HG03354 (cell line): ENCODE results near the gene CCNA1.

Experiments
- ATAC-seq: cut with Tn5 transposase; IDR thresholded peaks from one replicate; pipeline ENCODE4 v1.9.1; 2021; ENCODE audit warnings: mild to moderate bottlenecking; ENCODE audit not compliant: unreplicated experiment, poor library complexity, severe bottlenecking

Gene CCNA1

GRCh38 chr13:36447501-36447900 lies 15.2 kb downstream of the CCNA1 start:
- no peak for ATAC-seq

DNA sequence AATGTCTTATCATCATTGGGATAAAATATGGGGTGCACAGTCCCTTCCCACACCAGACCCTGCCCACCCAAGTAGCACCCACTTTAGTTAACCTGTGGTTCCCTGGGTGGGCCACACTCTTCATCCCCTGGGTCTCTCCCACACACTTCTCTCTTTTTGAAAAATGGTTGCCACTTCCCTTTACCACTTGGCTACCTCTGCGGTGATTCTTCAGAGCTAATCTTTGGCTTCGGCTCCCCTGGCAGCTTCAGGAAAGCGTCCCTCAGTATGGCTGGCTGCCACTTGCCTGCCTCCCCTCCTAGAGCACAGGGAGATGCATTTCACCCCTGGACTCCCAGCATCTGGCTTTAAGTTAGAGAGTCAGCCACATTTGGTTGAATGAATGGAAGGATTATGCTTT lies 18.2 kb downstream of the CCNA1 start:
- no peak for ATAC-seq

DNA sequence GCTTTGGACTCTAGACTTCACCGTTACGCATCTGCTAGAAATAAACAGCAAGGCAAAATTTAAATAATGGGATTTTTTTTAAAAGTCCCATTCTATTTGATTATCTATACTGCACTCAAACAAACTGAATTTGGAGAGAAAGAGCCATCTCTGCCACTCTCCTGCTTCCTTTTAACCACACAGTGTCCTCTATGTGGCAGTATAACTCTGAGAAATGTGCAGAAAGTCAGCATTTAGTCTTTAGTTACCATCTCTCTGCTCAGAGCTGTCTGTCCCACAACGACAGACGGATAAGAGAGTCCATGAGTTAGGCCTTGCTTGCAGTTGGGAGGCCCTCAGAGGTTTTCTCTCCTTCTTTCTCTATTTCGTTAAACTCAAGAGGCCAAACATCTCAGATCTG lies 21.2 kb downstream of the CCNA1 start:
- no peak for ATAC-seq

DNA sequence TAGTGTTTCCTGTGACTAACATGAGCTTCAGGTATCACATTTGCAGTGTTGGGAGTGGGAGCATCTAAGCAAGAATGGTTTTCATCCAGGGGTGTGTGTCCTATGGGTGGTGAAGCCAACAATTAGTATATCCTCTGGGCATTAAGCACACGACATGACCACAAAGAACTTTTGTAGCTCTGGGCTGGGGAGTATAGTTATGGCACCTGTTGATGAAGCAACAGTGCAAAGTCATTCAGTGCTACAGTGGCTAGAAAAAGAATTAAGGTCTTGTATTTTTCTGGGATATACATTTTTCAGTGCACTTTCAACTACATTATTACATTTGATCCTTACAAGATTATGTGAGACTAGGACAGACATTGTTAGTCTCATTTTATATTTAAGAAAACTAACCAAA lies 21.8 kb downstream of the CCNA1 start:
- ATAC-seq: no peak

- ATAC-seq: no peak
Observed at GRCh38 chr13:36454987-36455386, 22.7 kb downstream of the CCNA1 start.

DNA sequence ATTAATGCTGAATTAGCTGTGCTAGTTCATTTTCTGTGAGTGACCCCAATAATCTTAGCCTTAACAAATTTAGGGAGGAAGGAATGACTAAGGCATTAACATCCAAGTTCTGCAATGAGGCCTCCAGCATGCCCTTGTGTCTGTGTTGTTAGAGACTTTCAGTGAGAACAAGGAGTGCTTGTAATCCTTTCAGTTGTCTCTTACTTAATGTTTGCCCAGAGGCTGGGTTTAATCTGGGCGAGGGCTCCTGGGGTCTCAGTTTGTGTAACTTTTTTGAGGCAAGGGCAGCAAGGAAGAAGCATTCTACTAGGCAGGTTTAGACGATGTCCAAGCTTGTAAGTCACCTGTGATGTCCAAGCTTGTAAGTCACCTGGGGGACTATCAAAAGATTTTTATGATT lies 24.3 kb downstream of the CCNA1 start:
- ATAC-seq: no peak

- no peak for ATAC-seq
Observed at GRCh38 chr13:36461506-36461905, 29.2 kb downstream of the CCNA1 start.

DNA sequence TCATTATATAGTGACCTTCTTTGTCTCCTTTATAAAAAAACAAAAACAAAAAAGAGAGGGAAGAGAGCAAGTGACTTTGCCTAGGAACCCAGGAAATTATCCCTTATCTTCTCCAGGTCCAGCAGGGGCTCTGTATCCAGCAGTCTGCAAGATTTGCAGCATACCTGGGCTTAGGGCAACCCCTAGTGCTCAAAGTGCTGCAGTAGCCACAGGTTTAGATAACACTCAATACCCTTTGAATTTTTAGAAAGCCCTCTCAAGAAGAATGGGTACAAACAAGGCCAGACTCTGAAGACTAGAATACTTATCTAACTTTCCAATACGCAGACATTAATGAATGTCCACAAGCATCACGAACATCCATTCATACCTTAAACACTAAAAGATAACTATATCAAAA lies 43.2 kb downstream of the CCNA1 start:
- no peak for ATAC-seq

DNA sequence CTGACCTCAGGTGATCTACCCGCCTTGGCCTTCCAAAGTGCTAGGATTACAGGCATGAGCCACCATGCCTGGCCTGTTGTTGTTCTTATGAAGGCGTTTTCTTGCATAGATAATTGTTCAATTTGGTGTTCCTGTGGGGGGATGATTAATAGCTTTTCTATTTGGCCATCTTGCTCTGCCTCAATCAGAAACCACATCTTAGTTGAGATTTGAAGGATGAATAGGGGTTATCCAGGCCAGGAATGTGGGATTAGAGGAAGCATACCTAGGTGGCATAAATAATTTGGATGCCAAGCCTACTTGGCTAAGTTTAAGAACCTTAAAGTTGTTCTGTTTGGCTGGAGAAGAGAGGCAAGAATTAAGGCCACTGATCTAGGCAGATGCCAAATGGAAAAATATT lies 44.4 kb downstream of the CCNA1 start:
- ATAC-seq: no peak

DNA sequence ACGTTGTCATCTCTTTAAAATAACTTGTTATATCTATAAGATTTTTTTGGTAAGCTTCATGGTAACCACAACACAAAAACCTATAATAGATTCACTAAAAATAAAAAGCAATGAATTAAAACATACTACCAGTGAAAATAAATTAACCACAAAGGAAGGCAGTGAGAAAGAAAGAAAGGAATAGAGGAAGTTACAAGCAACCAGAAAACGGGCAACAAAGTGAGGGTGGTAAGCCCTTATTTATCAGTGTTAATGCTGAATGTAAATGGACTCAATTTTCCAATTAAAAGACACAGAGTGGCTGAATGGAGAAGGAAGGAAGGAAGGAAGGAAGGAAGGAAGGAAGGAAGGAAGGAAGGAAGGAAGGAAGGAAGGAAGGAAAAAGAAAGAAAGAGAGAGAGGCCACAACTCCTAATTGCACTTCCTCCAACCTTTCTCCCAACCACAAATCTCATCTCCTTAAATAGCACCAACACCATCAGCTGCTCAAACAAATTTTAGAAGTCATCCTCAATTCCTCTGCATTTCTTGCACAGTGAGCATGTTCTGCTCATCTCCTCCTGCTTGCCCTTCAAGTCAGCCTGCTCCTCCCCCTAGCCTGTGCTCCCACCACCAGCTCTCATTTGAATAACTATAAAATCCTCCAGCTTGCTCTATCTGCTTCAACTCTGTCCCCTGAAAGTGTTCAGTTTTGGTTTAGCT lies 48.6 kb downstream of the CCNA1 start:
- ATAC-seq: no peak

- ATAC-seq: no peak
Observed at GRCh38 chr13:36490055-36490454, 57.8 kb downstream of the CCNA1 start.
